NOMO-1 treated with dmso at 0.1 percent for 144 hours (cell line): ENCODE results near the gene MTCH1.

Source experiments
- DNase-seq: peaks from one replicate; lab custom pipeline; 2025; ENCODE audit not compliant: unreplicated experiment; lab: John Stamatoyannopoulos, UW

Gene MTCH1

DNA sequence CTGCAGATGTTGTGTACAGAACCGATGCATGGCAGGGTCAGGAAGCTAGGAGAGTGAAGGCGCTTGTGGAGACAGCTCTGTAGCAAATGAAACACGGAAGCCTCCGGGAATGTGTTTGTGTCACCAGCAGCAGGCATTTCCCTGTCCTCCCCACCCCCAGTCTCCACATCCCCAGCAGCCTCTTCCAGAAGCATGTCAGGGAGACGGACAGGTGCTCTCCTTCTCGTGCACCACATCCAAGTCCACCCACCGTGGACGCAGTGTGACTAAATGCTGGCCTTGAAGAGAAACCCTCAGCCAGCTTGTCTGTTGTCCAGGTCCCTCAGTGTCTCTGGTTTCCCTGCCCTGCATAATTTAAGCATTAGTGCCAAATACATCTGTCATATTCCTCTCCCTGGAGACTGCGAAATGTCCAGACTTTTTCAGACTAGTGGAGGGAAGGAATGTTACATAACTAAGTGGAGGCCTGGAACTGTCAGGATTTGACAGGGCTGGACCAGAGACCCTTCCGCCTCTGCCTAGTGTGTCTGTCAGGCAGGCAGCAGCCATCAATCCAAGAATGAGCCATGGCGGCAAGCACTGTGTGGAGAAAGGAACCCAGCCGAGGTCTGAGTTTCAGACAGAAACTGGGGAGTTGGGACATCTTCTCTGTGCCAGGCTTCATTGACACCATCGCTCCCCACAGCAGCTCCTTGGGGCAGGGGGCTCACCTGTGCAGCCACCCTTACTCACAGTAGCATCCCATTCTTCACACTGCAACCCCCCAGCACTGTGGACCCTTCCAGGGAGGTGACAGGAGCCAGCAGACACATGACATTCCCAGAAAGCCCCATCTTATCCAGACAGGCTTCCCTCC, 58.1 kb downstream of the MTCH1 start:
- no peak for DNase-seq

DNA sequence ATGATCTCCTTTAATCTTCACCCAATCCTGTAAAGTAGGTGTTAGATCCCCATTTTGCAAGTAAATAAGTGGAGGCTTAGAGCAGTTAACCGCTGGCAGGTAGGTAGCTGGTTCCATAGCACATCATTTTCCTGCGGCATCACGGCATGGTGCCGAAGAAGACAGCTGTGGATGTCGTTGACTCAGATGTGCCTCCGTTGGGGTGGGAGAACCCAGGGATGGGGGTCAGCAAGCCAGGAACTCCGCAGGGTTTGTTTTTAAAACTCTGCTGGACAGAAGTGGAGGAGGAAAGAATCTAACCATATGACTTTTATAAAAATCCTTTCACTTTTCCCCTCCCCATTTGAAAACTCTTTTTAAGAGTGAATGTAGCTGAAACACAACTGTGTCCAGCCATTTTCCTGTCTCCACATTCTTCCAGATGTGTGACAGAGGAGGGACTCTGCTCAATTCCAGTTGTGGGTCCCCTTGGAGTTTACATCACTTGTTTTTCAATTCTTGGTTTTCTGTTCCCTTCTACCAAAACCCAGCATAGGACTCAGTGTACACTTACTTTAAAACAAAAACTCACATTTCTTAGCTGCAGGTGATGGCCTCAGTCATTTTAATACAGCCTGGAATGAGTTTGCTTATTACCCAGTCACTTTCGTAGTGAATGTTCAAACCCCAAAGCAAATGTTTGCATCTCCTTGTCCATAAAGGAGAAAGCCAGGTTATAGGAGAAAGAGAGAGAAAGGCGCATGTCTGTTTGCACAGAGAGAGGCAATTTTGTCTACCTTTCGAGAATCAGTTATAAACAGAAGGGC, 59.1 kb downstream of the MTCH1 start:
- no peak for DNase-seq

DNA sequence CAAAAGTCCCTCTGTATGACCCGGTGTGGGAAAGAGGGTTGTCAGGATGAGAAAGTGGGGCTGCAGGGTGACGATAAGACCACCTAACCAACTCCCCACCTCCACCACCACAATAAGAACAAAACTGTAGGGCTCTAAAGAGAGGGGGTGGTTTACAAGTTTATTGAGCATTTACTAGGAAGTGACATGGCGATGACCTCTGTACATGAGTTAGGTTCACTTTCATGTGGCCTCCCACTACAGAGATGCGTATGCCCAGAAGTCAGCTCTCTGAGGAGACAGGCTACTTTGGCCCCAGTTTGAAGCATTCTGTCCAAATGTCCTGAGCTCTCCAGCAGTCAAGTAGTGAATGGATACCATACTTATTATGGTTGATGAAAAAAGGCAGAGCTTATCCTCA, 60.2 kb downstream of the MTCH1 start:
- DNase-seq = no peak

DNA sequence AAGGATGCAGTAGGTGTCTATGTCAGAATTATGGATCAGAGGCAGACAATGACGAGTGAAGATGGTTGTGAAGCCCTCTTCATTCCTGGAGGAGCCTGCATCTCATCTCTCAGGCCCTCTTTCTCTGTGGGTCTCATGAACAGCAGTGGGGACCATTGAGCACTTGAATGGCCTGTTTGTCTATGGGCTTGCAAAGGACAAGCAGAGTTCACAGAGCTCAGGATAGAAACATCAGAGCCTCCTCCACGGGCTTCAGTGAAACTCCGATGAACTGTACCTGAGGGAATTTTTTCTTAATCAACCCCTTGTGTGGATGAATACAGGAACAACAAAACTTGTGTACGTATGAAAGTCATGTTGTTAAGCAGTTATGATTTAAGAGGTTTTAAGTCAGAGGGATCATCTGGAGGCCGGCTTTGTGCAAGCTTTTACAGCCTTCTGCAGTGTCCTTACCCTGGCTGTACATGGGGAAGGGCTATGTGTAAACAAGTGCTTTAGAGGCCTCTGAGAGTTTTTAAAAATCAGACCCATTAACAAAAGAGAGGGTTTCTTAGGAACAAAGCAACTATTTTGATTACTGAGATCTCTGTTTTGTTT, 61.1 kb downstream of the MTCH1 start:
- DNase-seq = no peak

DNA sequence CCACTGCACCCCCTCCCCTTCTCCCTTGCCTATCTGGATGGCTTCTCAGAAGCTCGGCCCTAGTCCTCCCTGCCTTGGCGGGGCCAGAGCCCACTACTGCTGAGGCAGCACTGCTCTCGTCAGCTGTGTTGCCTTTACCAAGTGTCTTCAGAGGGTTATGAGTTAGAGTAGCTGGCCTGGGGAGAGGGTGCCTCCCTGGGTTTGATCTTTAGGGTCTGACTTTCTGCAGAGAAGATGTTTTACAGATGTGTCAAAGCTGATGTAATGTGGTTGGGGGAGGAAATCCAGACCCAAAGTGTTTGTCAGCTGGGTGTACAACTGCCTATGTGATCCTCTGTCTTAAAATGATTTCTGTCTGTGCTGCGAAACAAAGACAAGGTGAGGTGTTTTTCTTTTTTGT, 61.9 kb downstream of the MTCH1 start:
- DNase-seq = no peak

DNA sequence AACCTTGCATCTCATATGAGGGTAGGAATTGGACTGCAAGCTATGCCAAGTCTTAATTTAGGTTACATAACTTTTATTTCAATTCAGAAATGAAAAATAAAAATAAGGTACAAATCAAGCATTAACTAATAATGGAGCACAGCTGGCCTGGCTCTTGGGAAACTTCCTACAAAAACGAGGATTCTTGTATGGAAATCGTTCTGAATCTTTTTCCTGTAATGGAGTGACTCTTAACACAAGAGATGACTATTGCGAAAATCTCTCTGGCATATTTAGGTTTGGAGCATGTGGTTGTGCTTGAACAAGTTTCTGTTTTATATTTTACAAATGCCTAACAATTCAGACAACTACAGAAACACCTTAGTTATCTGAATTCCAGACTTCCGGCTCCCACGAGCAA, 65.5 kb downstream of the MTCH1 start:
- DNase-seq = no peak

DNA sequence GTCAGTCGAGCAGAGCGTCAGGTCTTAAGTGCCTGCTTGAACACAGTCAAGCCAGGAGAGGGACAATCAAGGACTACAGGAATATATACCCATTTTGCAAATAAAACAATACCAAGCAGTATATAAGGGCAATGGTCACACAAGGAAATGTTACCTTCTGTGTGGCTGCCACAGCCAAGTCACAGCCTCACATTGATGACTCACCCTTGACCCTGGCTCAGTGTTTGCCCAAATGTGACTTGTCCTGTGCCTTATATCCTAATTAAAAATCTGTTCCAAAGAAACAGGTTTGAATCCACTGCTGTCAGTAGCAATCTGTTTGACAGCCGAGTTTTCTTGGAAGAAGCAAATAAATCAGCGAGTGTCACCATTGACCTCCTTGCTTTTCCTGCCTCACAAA, 65.9 kb downstream of the MTCH1 start:
- DNase-seq = no peak
